Loucy (cell line): ENCODE measurements around the gene TBC1D3E.
"Not testable (repeated sequence)": the region's sequence is repeated elsewhere in the genome, so short reads cannot be mapped to it uniquely, and the experiment has no call there.

Source experiments
- H2AFZ ChIP-seq: fragments of 200-600 bp; sonication (generic); 2 replicates; pipeline ENCODE4 v1.6.0; 2016; ENCODE audit warnings: antibody characterized with exemption, mild to moderate bottlenecking, low read length, moderate library complexity
- H3F3A ChIP-seq: fragments of 200-600 bp; 2 replicates; pipeline ENCODE4 v1.6.0; 2016; ENCODE audit warnings: antibody characterized with exemption, low read depth, mild to moderate bottlenecking
- H3K27me3 ChIP-seq: fragments of 200-600 bp; sonication (generic); 2 replicates; pipeline ENCODE4 v1.6.1; 2014; ENCODE audit warnings: low read length, mild to moderate bottlenecking; ENCODE audit not compliant: insufficient read depth, poor library complexity, severe bottlenecking
- H3K36me3 ChIP-seq: fragments of 200-600 bp; sonication (generic); 2 replicates; pipeline ENCODE4 v1.6.1; 2016; ENCODE audit warnings: low read length; ENCODE audit not compliant: insufficient read depth
- H3K4me1 ChIP-seq: fragments of 200-600 bp; sonication (generic); 2 replicates; pipeline ENCODE4 v1.5.1; 2014; ENCODE audit warnings: low read length, mild to moderate bottlenecking; ENCODE audit not compliant: insufficient read depth, poor library complexity, severe bottlenecking
- H3K4me2 ChIP-seq: fragments of 200-600 bp; sonication (generic); 2 replicates; pipeline ENCODE4 v1.6.0; 2014; ENCODE audit warnings: antibody characterized with exemption, low read length, low read depth, mild to moderate bottlenecking; ENCODE audit not compliant: poor library complexity, severe bottlenecking
- H3K4me3 ChIP-seq: fragments of 200-600 bp; sonication (generic); 2 replicates; pipeline ENCODE4 v1.5.1; 2014; ENCODE audit warnings: low read length, mild to moderate bottlenecking, mixed read lengths; ENCODE audit not compliant: poor library complexity, severe bottlenecking
- H3K79me2 ChIP-seq: fragments of 200-600 bp; sonication (generic); 2 replicates; pipeline ENCODE4 v1.6.1; 2014; ENCODE audit warnings: low read length; ENCODE audit not compliant: insufficient read depth
- H3K9ac ChIP-seq: fragments of 200-600 bp; sonication (generic); 2 replicates; pipeline ENCODE4 v1.6.0; 2014; ENCODE audit warnings: mild to moderate bottlenecking, low read depth, low read length, moderate library complexity; ENCODE audit not compliant: poor library complexity, severe bottlenecking
- H3K9me2 ChIP-seq: fragments of 200-600 bp; sonication (generic); replicated peaks from 2 replicates; pipeline ENCODE4 v1.6.1; 2016; ENCODE audit warnings: low read depth, low read length, mixed read lengths
- H3K9me3 ChIP-seq: fragments of 200-600 bp; sonication (generic); 2 replicates; pipeline ENCODE4 v1.6.1; 2014; ENCODE audit warnings: mild to moderate bottlenecking, antibody characterized with exemption, low read length, low read depth; ENCODE audit not compliant: insufficient read depth
- H4K20me1 ChIP-seq: fragments of 200-600 bp; sonication (generic); 2 replicates; pipeline ENCODE4 v1.6.0; 2014; ENCODE audit warnings: antibody characterized with exemption, low read length, mild to moderate bottlenecking; ENCODE audit not compliant: insufficient read depth, poor library complexity, severe bottlenecking

The TBC1D3E gene

DNA sequence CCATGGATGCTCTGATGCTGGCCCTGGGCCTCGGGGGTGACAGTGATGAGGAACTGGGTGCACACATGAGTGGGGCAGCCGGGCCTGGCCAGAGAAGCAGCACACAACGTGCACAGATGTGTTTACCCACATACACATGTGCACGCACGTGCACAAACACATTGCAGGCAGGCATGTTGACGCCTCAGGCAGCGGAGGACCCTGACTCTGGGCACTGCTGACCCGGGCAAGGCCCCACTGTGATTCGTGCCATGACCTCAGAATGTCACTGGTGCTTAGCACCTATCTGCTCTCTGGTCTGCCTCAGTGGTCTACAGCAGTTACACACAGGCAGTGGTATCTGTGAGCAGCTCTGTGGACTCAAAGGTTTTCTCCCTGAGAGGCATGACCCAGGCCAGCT is at the start of gene TBC1D3E:
TSS of gene TBC1D3E (plus strand) at position 301 of the 400 bp plus-strand sequence. CDS start 1,545 bp downstream, outside the sequence.
- not testable (repeated sequence) for H3K9me3 ChIP-seq, H3F3A ChIP-seq, H4K20me1 ChIP-seq, H3K4me1 ChIP-seq, H3K9me2 ChIP-seq, H3K4me2 ChIP-seq, H3K4me3 ChIP-seq, H3K36me3 ChIP-seq, H3K9ac ChIP-seq, H2AFZ ChIP-seq, H3K79me2 ChIP-seq, H3K27me3 ChIP-seq

DNA sequence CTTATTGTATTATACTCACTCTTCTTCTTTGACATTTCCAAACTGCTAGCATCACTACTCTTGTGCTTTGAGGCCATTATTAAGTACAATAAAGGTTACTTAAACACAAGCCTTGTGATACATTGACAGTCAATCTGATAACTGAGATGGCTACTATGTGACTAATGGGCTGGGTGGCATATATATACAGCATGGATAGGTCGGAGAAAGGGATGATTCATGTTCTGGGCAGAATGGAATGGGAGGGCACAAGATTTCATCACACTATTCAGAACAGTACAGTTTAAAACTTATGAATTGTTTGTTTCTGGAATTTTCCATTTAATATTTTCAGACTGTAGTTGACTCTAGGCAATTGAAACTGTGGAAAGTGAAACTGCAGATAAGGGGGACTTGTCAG is 40.4 kb upstream of the TBC1D3E start:
- H3K9me2 ChIP-seq, H3K4me3 ChIP-seq, H3K9me3 ChIP-seq, H3K79me2 ChIP-seq, H3K4me1 ChIP-seq, H3K27me3 ChIP-seq, H2AFZ ChIP-seq, H3F3A ChIP-seq, H4K20me1 ChIP-seq, H3K36me3 ChIP-seq, H3K9ac ChIP-seq, H3K4me2 ChIP-seq: not testable (repeated sequence)

DNA sequence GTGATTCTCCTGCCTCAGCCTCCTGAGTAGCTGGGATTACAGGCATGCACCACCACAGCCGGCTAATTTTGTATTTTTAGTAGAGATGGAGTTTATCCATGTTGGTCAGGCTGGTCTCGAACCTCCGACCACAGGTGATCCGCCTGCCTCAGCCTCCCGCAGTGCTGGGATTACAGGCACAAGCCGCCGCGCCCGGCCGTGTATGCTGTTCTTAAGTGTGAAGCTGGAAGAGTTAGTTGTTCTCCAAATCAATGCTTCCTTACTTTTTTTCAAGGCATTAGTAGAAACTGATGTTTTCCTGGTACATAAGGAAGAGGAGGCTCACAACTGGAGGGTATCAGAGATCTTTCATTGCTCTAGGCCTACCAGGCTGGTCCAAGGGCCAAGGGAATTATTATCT is 39.6 kb upstream of the TBC1D3E start:
- not testable (repeated sequence) for H3K9ac ChIP-seq, H3K79me2 ChIP-seq, H3K9me2 ChIP-seq, H3K4me1 ChIP-seq, H4K20me1 ChIP-seq, H3K4me2 ChIP-seq, H3K36me3 ChIP-seq, H3F3A ChIP-seq, H2AFZ ChIP-seq, H3K27me3 ChIP-seq, H3K9me3 ChIP-seq, H3K4me3 ChIP-seq

DNA sequence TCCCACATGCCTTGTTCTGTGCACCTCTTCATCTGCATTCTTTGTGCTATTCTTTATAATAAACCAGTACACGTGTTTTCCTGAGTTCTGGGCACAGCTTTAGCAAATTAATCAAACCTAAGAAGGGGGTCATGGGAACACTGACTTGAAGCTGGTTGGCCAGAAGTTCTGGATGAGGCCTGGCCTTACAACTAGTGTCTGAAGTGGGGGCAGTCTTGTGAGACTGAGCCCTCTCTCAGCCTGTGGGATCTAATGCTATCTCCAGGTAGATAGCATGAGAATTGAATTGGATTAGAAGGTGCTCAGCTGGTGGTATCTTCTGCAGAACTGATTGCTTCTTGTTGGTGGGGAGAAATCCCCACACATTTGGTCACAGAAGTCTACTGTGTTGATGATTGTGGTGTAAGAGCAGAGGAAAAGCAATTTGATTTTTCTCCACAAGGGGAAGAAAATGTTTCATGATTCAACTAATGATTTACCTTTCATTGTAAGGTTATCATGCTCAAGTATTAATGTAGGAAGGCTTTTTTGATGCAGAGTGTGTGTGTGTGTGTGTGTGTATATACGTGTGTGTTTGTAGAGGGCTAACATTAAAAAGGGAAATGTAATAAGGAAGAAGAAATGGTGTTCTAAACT is 33.6 kb upstream of the TBC1D3E start:
- H3K4me1 ChIP-seq, H3K4me3 ChIP-seq, H2AFZ ChIP-seq, H3K27me3 ChIP-seq, H4K20me1 ChIP-seq, H3K4me2 ChIP-seq, H3K9me3 ChIP-seq, H3K9me2 ChIP-seq, H3K36me3 ChIP-seq, H3F3A ChIP-seq, H3K9ac ChIP-seq, H3K79me2 ChIP-seq: not testable (repeated sequence)

DNA sequence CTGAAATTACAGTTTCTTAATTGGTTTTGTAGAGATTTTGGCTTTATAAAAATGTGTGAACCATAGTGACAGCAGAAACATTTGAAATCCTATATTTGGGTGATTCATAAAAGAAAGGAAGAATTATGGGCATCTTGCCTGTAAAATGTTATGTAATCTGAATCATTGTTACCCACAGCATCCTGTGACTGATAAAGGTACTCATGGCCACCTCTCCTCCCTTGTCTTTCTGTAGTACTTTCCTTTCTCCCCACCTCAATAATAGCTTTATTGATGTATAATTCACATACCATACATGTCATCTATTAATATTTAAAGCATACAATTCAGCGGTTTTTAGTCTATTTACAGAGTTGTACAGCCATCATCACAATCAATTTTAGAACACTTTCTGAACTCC is 28.5 kb upstream of the TBC1D3E start:
- not testable (repeated sequence) for H3K36me3 ChIP-seq, H3F3A ChIP-seq, H2AFZ ChIP-seq, H3K4me2 ChIP-seq, H3K79me2 ChIP-seq, H3K4me1 ChIP-seq, H3K9ac ChIP-seq, H4K20me1 ChIP-seq, H3K9me2 ChIP-seq, H3K27me3 ChIP-seq, H3K4me3 ChIP-seq, H3K9me3 ChIP-seq

DNA sequence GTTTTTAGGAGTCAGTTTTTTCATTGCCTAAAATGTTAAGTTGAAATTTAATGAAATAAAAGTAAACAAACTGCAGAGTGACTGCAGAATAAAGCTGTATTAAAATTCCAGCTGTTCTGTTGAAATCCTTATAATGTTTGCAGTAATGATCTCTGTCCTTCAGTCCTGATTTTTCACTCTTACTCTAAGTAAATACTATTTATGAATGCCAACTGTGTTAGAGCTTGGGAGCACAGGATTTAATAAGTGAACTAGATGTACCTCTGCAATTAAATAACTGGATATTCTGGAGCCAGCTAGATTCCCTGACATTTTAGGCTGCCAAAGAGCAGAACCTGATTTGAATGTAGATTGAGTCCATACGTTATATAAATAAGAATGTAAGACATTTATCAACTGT is 7.9 kb upstream of the TBC1D3E start:
- H3K9me3 ChIP-seq, H3K9me2 ChIP-seq, H3K4me3 ChIP-seq, H3K4me2 ChIP-seq, H3K9ac ChIP-seq, H3K36me3 ChIP-seq, H2AFZ ChIP-seq, H3K27me3 ChIP-seq, H3K79me2 ChIP-seq, H3F3A ChIP-seq, H4K20me1 ChIP-seq, H3K4me1 ChIP-seq: not testable (repeated sequence)

DNA sequence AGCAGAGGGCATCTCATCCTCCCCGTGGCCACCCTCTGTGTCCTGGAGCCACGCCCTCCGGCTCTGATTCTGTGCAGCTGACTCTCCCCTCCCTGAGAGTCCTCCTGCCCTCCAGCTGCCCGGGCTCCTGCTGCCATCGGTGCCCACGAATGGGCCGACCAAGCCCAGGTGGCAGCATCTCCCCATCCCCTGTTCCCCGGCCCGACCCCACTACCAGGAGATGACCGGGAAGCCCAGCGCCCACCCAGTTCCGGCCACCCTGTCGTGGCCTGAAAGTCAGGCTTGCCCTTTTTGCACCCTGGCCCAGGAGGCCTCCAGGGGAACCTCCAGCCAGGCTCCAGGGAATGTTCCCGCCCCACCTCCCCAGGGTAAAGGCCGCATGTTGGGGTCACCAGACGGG is 7.1 kb downstream of the TBC1D3E start:
- not testable (repeated sequence) for H3K4me1 ChIP-seq, H3K4me2 ChIP-seq

More for the DNA sequence above, 7.1 kb downstream of the TBC1D3E start:
- H4K20me1 ChIP-seq, H3K79me2 ChIP-seq, H3K9ac ChIP-seq, H3K4me3 ChIP-seq, H3F3A ChIP-seq, H3K36me3 ChIP-seq, H3K9me3 ChIP-seq, H3K9me2 ChIP-seq, H2AFZ ChIP-seq, H3K27me3 ChIP-seq: not testable (repeated sequence)
